DOHH2 (cell line): ENCODE data around the gene PDE4B.

Experiments
- H3F3A ChIP-seq: fragments of 200-600 bp; sonication (generic), shearing (Covaris generic); 2 replicates; pipeline ENCODE4 v1.6.0; 2016; ENCODE audit warnings: antibody characterized with exemption, mild to moderate bottlenecking; ENCODE audit not compliant: control insufficient read depth, insufficient read depth
- H3K27ac ChIP-seq: fragments of 200-600 bp; sonication (generic); 2 replicates; pipeline ENCODE4 v1.5.1; 2014; ENCODE audit warnings: low read depth, mild to moderate bottlenecking, low read length, moderate library complexity
- H3K27me3 ChIP-seq: fragments of 200-600 bp; sonication (generic); 2 replicates; pipeline ENCODE4 v1.6.1; 2014; ENCODE audit warnings: mild to moderate bottlenecking, low read length, mixed read lengths; ENCODE audit not compliant: control insufficient read depth
- H3K36me3 ChIP-seq: fragments of 200-600 bp; sonication (generic); 2 replicates; pipeline ENCODE4 v1.6.1; 2014; ENCODE audit warnings: mild to moderate bottlenecking, low read length, moderate library complexity, mixed read lengths; ENCODE audit not compliant: control insufficient read depth
- H3K4me1 ChIP-seq: fragments of 200-600 bp; sonication (generic); 2 replicates; pipeline ENCODE4 v1.6.1; 2014; ENCODE audit warnings: mild to moderate bottlenecking, low read length, mixed read lengths; ENCODE audit not compliant: control insufficient read depth
- H3K4me2 ChIP-seq: fragments of 200-600 bp; sonication (generic); 2 replicates; pipeline ENCODE4 v1.6.0; 2014; ENCODE audit warnings: mild to moderate bottlenecking, low read length, moderate library complexity
- H3K4me3 ChIP-seq: fragments of 200-600 bp; sonication (generic); 2 replicates; pipeline ENCODE4 v1.5.1; 2014; ENCODE audit warnings: mild to moderate bottlenecking, low read length, mixed read lengths
- H3K79me2 ChIP-seq: fragments of 200-600 bp; sonication (generic); 2 replicates; pipeline ENCODE4 v1.6.1; 2014; ENCODE audit warnings: mild to moderate bottlenecking, low read length, mixed read lengths; ENCODE audit not compliant: control insufficient read depth
- H3K9me2 ChIP-seq: fragments of 200-600 bp; sonication (generic); replicated peaks from 2 replicates; pipeline ENCODE4 v1.6.1; 2014; ENCODE audit warnings: mild to moderate bottlenecking, low read length, mixed read lengths; ENCODE audit not compliant: control insufficient read depth
- H3K9me3 ChIP-seq: fragments of 200-600 bp; sonication (generic); 2 replicates; pipeline ENCODE4 v1.6.1; 2014; ENCODE audit warnings: antibody characterized with exemption, low read length, mixed read lengths; ENCODE audit not compliant: control insufficient read depth, insufficient read depth
- H4K20me1 ChIP-seq: fragments of 200-600 bp; sonication (generic); 2 replicates; pipeline ENCODE4 v1.6.0; 2014; ENCODE audit warnings: low read depth, mild to moderate bottlenecking, antibody characterized with exemption, low read length, moderate library complexity; ENCODE audit not compliant: control insufficient read depth, insufficient read depth
- EZH2phosphoT487 ChIP-seq: fragments of 200-600 bp; sonication (generic); IDR thresholded peaks from 2 replicates; pipeline ENCODE4 v1.6.1; 2017; ENCODE audit warnings: borderline replicate concordance, mild to moderate bottlenecking, antibody characterized with exemption, low read length, moderate library complexity, mixed read lengths
- TF ChIP-seq, protein P1 (sequence below): fragments of 200-600 bp; sonication (generic); IDR thresholded peaks from one replicate; pipeline ENCODE4 v1.5.1; 2014; ENCODE audit warnings: antibody characterized with exemption, mild to moderate bottlenecking, low read depth, low read length; ENCODE audit not compliant: poor library complexity, severe bottlenecking

PDE4B gene

DNA sequence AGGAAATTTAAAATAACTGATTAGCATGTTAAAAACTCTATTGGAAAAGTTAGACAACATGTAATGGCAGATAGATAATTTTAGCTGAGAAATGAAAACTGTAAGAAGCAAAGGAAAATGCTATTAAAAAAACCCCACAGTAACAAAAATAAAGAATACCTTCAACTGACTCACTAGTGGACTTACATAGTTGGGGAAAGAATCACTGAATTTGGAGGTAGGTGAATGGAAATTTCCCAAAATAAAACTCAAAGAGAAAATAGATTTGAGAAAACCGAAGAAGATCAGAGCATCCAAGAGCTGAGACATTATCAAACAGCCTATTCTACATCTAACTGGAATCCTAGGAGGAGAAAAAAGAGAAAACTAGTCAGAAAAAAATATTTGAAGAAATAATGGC is 34.7 kb downstream of the PDE4B start:
- H3K4me3 ChIP-seq: no peak overlapping the region
- H3K4me1 ChIP-seq: no peaks in the 10 kb centered on the region
- no peaks in the 10 kb centered on the region for H3K9me3 ChIP-seq
- TF ChIP-seq, protein P1, sequence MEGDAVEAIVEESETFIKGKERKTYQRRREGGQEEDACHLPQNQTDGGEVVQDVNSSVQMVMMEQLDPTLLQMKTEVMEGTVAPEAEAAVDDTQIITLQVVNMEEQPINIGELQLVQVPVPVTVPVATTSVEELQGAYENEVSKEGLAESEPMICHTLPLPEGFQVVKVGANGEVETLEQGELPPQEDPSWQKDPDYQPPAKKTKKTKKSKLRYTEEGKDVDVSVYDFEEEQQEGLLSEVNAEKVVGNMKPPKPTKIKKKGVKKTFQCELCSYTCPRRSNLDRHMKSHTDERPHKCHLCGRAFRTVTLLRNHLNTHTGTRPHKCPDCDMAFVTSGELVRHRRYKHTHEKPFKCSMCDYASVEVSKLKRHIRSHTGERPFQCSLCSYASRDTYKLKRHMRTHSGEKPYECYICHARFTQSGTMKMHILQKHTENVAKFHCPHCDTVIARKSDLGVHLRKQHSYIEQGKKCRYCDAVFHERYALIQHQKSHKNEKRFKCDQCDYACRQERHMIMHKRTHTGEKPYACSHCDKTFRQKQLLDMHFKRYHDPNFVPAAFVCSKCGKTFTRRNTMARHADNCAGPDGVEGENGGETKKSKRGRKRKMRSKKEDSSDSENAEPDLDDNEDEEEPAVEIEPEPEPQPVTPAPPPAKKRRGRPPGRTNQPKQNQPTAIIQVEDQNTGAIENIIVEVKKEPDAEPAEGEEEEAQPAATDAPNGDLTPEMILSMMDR: no peak
- TF ChIP-seq EZH2phosphoT487: no peak
- H3F3A ChIP-seq: no peaks in the 10 kb centered on the region
- no peaks in the 10 kb centered on the region for H3K9me2 ChIP-seq
- no peak overlapping the region for H3K4me2 ChIP-seq
- no peaks in the 10 kb centered on the region for H3K27me3 ChIP-seq
- H3K79me2 ChIP-seq: no peaks in the 10 kb centered on the region
- no peak overlapping the region for H3K27ac ChIP-seq
- no peaks in the 10 kb centered on the region for H4K20me1 ChIP-seq
- H3K36me3 ChIP-seq: no peaks in the 10 kb centered on the region

DNA sequence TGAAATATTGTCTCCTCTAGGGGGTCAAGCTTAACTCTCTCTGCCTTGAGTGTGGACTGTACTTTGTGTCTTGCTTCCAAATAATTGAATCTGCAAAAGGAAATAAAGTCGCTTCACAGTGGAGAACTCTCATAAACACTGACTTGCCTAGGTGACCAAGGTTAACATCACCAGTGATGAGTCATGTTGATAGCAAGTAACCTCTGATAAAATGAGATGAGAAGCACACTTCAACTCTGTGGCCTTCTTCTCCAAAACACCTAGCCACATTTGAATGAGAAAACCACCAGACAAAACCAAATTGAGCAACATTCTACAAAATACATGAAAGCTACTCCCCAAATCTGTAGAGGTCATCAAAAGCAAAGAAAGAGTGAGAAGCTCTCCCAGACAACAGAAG is 37.6 kb downstream of the PDE4B start:
- Histone ChIP-seq H3K4me3 (no peak overlapping the region), H3K9me2 (no peaks in the 10 kb centered on the region), H3K4me1 (0 out of 2 replicates have a peak, but pooled peaks cover 3% of the 10 kb centered on the region), H3K27me3 (no peaks in the 10 kb centered on the region), H3K79me2 (no peaks in the 10 kb centered on the region), H3K27ac (no peak overlapping the region), H3F3A (no peaks in the 10 kb centered on the region), H3K4me2 (no peak overlapping the region), H3K9me3 (no peaks in the 10 kb centered on the region), H3K36me3 (no peaks in the 10 kb centered on the region), H4K20me1 (no peaks in the 10 kb centered on the region)
- TF ChIP-seq EZH2phosphoT487: no peak
- TF ChIP-seq, protein P1: no peak

GRCh38 chr1:65832296-65832695 is 39.6 kb downstream of the PDE4B start:
- Histone ChIP-seq H3K4me3 (no peak overlapping the region), H3K27me3 (no peaks in the 10 kb centered on the region), H3K9me3 (no peaks in the 10 kb centered on the region), H3K9me2 (no peaks in the 10 kb centered on the region), H3F3A (no peaks in the 10 kb centered on the region), H3K79me2 (no peaks in the 10 kb centered on the region), H3K4me1 (0 out of 2 replicates have a peak, but pooled peaks cover 3% of the 10 kb centered on the region), H3K36me3 (no peaks in the 10 kb centered on the region), H4K20me1 (no peaks in the 10 kb centered on the region), H3K27ac (no peak overlapping the region), H3K4me2 (no peak overlapping the region)
- TF ChIP-seq, protein P1: no peak
- no peak for TF ChIP-seq EZH2phosphoT487
